ENCODE results near the gene NKAPD1. TPM values are rescaled to one million over a fixed set of nuclear protein-coding genes. Genes with fewer than 3 reads are reported as not detected.
A peak's percentile ranks its signal among the peaks of the same experiment; 100 is the strongest.
"Not testable (repeated sequence)": the region's sequence is repeated elsewhere in the genome, so short reads cannot be mapped to it uniquely, and the experiment has no call there.

The NKAPD1 gene
- total and polyA plus RNA-seq, 7 donors, result 11.1 to 19.4 (median 16.2) TPM

DNA sequence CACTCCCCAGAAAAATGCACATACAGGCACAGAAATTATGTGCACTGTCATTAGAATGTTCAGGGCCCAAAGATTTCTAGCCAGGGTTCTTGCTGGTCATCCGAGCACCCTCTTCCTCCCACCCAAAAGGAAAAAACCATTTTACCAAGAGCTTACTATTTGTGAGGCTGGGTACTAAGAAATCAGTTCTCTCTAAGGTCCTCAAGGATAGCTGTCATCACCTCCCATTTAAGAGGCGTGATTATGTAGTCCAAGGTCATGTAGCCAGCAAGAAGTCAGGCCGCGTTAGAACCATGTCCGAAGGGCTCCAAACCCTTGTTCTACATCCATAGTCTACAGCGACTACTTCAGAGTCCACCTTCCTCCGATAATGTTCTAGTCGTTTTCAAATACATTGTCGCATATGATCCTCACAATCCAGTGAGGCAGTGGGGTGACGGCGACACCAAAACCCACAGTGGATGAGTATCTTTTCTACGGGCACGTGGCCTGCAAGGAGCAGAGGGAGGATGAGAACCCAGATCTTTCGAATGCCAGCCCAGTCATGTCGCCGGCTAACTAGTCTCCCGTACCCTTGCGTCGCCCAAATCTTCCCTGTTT lies 11.8 kb downstream of the NKAPD1 start:
- no peaks in the 10 kb centered on the region for H3K27me3 ChIP-seq
- no peak for DNase-seq
- WGBS, 2 donors, result 3 to 6% methylated on average over 19 of the region's 19 CpGs
- intact Hi-C loops (cut with DNase I), result loop anchor here (5.0 kb wide), 1 partner anchor 209 kb away; the partner anchor contains the start of genes CFAP68 and FDXACB1
- H3K36me3 ChIP-seq, result peaks cover 5 to 76% (median 43%) of the 10 kb centered on the region in 4 donors
- peak overlapping the region; percentile 74 to 81 (median 75) for H3K4me3 ChIP-seq
- H3K27ac ChIP-seq, result peak overlapping the region; percentile 81 to 86 (median 82)
- H3K4me1 ChIP-seq, result peaks cover 0 to 38% (median 33%) of the 10 kb centered on the region in 4 donors
- TF ChIP-seq POLR2AphosphoS5 (IDR thresholded peaks at IDR 0.05), result no peak
- TF ChIP-seq POLR2A (IDR thresholded peaks at IDR 0.05), result no peak
- TF ChIP-seq EP300 (IDR thresholded peaks at IDR 0.05), result no peak
- TF ChIP-seq, protein P1, sequence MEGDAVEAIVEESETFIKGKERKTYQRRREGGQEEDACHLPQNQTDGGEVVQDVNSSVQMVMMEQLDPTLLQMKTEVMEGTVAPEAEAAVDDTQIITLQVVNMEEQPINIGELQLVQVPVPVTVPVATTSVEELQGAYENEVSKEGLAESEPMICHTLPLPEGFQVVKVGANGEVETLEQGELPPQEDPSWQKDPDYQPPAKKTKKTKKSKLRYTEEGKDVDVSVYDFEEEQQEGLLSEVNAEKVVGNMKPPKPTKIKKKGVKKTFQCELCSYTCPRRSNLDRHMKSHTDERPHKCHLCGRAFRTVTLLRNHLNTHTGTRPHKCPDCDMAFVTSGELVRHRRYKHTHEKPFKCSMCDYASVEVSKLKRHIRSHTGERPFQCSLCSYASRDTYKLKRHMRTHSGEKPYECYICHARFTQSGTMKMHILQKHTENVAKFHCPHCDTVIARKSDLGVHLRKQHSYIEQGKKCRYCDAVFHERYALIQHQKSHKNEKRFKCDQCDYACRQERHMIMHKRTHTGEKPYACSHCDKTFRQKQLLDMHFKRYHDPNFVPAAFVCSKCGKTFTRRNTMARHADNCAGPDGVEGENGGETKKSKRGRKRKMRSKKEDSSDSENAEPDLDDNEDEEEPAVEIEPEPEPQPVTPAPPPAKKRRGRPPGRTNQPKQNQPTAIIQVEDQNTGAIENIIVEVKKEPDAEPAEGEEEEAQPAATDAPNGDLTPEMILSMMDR (IDR thresholded peaks at IDR 0.05), result no peak
- no peaks in the 10 kb centered on the region for H3K9me3 ChIP-seq

DNA sequence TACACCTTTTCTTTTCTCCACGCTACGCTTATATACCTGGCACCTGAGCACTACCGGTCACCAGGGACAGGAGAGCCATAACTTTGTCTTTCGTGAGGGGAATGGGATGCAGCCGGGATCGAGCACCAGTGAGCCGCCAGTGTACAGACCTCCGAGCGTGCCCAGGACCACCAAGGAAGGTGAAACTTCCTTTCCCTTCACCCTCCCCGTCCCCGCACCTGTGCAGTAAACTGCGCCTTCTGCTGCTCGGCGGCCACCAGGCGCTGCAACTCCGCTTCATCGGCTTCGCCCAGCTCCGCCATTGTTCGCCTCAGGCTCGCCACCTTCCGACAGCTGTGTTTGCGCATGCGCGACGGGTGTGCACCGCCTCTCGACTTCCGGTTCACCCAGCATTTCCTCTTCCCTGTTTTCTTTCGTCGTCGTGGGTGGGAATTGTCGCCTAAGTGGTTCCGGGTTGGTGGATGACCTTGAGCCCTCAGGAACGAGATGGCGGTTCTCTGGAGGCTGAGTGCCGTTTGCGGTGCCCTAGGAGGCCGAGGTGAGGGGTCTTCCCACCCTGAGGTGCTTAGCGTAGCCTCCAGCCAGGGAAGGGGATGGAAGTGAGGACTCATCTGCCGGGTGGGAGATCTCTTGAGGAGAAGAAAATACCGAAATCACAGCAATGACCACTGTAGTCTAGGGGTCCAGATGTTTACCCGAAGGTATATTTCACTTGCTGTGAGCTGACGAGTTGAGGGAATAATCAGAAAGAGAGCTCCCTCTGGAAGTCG lies 12.5 kb downstream of the NKAPD1 start, which contains the start of the genes SDHD and TIMM8B:
TSS of gene SDHD (plus strand) at position 452 of the 770 bp plus-strand sequence. CDS start at position 487, 35 bp downstream.
TSS of gene TIMM8B (minus strand) at position 335 of the 770 bp plus-strand sequence. CDS start at position 302, 33 bp downstream.
- WGBS, 2 donors, result 0% methylated on average over 45 of the region's 45 CpGs
- TF ChIP-seq, protein P1 (IDR thresholded peaks at IDR 0.05), result peak in 2 of 4 experiments; percentile 20 to 36
- peak; percentile 37 to 53 for TF ChIP-seq POLR2A (IDR thresholded peaks at IDR 0.05)
- TF ChIP-seq EP300 (IDR thresholded peaks at IDR 0.05), result no peak
- TF ChIP-seq POLR2AphosphoS5 (IDR thresholded peaks at IDR 0.05), result peak; percentile 75 to 88 (median 87)
- H3K9me3 ChIP-seq, result no peaks in the 10 kb centered on the region
- H3K4me3 ChIP-seq, result peak within 1 kb of the TSS; percentile 74 to 81 (median 75)
- peaks cover 0 to 38% (median 33%) of the 10 kb centered on the region in 4 donors for H3K4me1 ChIP-seq
- intact Hi-C loops (cut with DNase I), result loop anchor here (5.0 kb wide), 1 partner anchor 209 kb away; the partner anchor contains the start of genes CFAP68 and FDXACB1
- H3K27ac ChIP-seq, result peak within 1 kb of the TSS; percentile 81 to 86 (median 82)
- no peaks in the 10 kb centered on the region for H3K27me3 ChIP-seq
- peak; percentile 98 for DNase-seq
- peaks cover 10 to 76% (median 46%) of the 10 kb centered on the region in 4 donors for H3K36me3 ChIP-seq

DNA sequence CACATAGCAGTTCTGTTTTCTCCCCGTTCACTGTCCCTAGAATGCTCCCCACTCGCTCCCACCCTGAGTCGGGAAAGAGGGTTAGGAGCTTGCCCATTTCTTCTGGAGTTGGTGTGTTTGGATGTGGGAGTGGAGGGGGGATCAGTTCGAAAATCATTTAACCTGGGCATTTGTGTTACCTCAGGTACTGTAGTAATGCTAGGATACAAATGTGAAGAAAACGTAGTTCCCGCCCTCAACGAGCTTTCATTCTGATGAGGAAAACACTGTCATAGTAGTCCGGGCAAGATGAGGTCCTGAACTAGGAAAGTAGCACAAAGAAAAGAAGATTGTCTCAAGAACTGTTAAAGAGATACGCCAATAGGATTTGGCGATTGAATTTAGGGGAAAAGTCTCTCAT lies 13.1 kb downstream of the NKAPD1 start:
- no peaks in the 10 kb centered on the region for H3K9me3 ChIP-seq
- TF ChIP-seq EP300 (IDR thresholded peaks at IDR 0.05), result no peak
- TF ChIP-seq POLR2AphosphoS5 (IDR thresholded peaks at IDR 0.05), result no peak
- no peak for TF ChIP-seq POLR2A (IDR thresholded peaks at IDR 0.05)
- TF ChIP-seq, protein P1 (IDR thresholded peaks at IDR 0.05), result no peak
- H3K27ac ChIP-seq, result peak overlapping the region; percentile 81 to 86 (median 82)
- WGBS, 2 donors, result 18% methylated on average over 10 of the region's 10 CpGs
- H3K4me1 ChIP-seq, result peaks cover 0 to 38% (median 33%) of the 10 kb centered on the region in 4 donors
- peaks cover 15 to 76% (median 51%) of the 10 kb centered on the region in 4 donors for H3K36me3 ChIP-seq
- no peak for DNase-seq
- H3K4me3 ChIP-seq, result peak overlapping the region; percentile 74 to 81 (median 75)
- no peaks in the 10 kb centered on the region for H3K27me3 ChIP-seq
- intact Hi-C loops (cut with DNase I), result loop anchor here (5.0 kb wide), 1 partner anchor 210 kb away; the partner anchor contains the start of genes CFAP68 and FDXACB1

DNA sequence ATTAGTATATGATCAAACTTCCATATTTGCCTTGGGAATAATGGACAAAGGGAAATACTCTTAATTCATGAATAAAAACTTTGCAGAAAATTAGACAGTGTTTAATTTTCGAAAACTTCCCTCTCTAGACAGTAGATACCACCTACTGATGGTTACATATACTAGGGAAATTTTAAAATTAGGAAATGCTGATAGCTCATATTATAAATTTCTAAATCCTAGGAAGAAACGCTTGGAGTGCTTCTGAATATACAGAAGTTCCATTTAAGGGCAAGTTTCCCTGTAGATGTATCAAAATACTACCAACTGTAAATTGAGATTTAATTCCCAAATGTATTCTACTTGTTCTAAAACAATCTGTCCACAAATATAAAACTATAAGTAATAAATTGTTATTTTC lies 21.2 kb downstream of the NKAPD1 start:
- peaks cover 19 to 79% (median 33%) of the 10 kb centered on the region in 4 donors for H3K36me3 ChIP-seq
- H3K4me1 ChIP-seq; H3K27ac ChIP-seq; H3K9me3 ChIP-seq; intact Hi-C loops (cut with DNase I); H3K4me3 ChIP-seq; H3K27me3 ChIP-seq; DNase-seq: not testable (repeated sequence)
- 97 to 98% methylated on average over 2 of the region's 2 CpGs for WGBS, 2 donors

DNA sequence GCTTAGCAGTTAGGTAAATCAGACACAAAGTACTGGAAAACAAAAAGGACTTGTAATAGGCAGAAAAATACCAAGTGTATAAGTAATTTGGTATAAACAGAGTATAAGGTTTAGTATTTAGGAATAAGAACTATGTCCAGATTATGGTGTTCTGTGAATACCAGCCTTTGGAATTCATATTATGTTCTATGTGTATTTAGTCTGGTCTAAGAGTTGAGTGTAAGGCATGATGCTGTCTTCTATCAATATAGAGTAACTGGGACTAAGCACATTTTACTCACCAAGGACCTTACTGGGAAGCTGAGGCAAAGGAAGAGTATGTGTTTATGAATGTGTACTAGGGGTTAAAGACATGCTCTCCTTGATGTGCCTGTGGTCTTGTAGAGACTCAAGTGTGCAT lies 22.1 kb downstream of the NKAPD1 start:
- H3K27ac ChIP-seq, result no peak overlapping the region
- no peak overlapping the region for H3K4me3 ChIP-seq
- H3K9me3 ChIP-seq, result no peaks in the 10 kb centered on the region
- intact Hi-C loops (cut with DNase I), result no loop called here
- DNase-seq, result no peak
- TF ChIP-seq, protein P1 (IDR thresholded peaks at IDR 0.05), result no peak
- TF ChIP-seq EP300 (IDR thresholded peaks at IDR 0.05), result no peak
- no peak for TF ChIP-seq POLR2A (IDR thresholded peaks at IDR 0.05)
- no peak for TF ChIP-seq POLR2AphosphoS5 (IDR thresholded peaks at IDR 0.05)
- H3K36me3 ChIP-seq, result peaks cover 11 to 70% (median 27%) of the 10 kb centered on the region in 4 donors
- H3K4me1 ChIP-seq, result no peaks in the 10 kb centered on the region
- no peaks in the 10 kb centered on the region for H3K27me3 ChIP-seq

Measured in sigmoid colon (tissue), 7 donors.